H54 (cell line): ENCODE measurements around the gene ATOH8.

Experiments used
- DNase-seq: peaks from one replicate; pipeline ENCODE4 v3.0.0; 2011; ENCODE audit warnings: low spot score, mixed read lengths; ENCODE audit not compliant: insufficient read length
- FAIRE-seq: peaks from 3 replicates; lab custom pipeline; 2011; peaks lifted over from hg19 to GRCh38; lab: Jason Lieb, UNC
- POLR2A ChIP-seq: IDR thresholded peaks from 2 replicates; pipeline ENCODE4 v1.6.1; 2011; ENCODE audit warnings: low read depth, mild to moderate bottlenecking, low read length

ATOH8 gene

DNA sequence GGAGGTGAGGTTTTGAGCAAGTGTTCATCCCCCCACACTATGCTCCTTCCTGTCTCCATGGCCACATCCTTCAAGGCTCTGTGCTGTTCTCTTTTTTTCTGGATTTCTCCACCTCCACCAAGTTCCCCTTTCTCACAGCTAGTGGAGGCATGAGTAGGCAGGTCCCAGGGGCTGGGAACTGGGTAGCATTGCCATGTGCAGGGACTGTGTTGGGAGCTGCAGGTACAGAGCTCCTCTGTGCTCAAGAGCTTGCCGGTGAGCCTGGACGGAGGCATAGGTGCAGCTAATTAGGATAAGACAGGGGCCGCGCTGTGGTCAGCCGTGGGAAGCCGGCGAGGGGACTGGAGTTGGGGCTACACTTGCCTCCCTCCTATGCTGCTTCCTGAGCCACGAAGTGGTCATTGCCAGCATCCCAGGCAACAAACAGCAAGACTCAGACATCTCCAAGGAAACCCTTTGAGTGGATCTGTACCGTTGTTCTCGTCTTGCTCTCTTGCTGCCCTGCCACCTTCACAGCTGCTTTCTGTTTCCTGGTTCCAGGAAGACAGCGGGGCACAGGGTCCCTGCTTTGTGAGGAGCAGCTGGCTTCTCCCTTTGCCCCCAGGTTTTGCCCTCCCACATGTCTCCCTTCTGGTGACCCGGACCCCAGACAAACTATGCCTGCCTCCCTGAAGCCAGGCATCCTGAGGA is 36.9 kb downstream of the ATOH8 start:
- FAIRE-seq (no peak), DNase-seq (no peak)
- no peak for TF ChIP-seq POLR2A

DNA sequence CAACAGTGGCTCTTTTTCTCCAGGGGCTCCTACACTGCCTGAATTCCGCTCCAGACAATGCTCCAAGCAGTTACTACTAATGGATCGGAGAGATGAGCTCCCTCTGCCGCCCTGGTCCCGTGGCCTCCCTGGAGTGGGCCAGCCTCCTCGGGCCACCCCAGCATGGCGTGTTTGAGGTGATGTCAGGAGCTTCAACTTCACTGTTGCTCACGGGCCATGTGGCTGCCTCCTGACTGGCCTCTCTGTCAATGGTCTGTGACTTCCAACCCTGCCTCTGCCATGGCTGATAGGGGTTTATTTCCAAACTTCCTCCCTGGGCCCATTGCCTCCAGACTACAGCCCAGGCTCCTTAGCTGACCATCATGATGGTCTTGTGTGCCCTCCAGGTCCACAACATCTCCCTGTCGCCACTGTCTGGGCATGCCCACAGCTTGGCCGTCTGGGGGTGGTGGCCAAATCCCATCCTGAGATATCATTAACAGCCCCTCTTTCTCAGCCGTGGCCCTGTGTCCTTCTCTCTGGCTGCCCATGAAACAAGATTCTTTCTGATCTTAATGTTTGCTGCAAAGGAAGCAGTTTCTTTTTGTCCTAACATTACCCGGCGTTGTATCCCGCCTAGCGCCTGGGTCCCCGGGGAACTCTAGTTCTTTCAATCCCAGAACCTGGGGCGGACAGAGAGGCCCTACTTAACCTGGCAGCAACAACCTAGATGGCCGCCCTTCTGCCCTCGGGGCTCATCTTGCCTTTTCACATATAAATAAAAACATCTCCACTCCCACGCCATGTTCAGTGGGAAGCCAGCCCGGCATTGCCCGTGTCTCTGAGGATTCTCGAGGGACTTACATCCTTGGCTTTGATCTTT is 38.1 kb downstream of the ATOH8 start:
- no peak for DNase-seq
- no peak for TF ChIP-seq POLR2A
- no peak for FAIRE-seq

DNA sequence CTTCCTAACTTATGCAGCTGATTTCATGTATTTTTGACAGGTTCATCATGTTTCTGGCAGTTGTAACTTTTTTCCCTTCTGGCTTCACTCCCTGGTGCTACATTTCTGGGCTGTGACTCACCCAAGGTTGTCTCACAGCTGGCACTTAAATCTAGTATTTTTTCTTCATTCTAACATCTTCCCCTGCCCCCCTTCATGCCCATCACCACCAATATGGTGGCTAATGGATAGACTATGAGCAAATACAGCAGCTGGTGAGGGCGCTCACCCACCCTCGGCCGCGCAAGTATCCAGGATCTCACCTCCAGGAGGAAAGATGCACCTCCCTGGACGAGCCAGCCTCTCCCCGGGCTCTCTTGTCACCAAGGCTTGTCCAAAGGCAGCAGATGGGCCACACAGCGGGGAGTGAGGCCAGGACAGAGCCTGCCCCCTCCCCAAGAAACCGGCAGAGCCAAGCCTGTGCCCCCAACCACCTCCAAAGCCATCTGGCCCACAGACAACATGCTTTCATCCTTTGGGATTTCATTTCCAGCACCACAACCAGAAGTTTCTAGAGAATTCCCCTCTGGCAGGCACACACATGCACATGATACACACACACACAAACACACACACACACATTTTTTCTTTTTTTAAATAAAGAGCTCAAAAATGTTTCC is 39.1 kb downstream of the ATOH8 start:
- no peak for TF ChIP-seq POLR2A
- DNase-seq (peak; percentile 61), FAIRE-seq (peak; percentile 43)

DNA sequence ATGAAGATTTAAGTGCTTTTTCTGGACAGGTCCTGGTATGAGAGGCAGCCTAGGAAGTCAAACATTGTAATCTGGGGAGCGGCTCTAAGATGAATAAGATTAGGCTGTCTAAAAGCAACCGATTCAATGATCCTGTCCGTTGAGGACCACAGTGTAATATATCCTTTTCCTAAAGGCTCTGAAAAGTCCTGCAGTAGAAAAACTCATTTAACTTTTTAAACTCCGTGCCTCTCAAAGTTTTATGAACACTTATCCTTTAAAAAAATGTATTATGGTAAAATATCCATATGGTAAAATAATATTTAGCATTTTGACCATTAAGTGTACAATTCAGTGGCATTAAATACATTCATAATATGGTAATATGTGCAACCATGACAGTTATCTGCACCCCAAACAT is 39.8 kb downstream of the ATOH8 start:
- TF ChIP-seq POLR2A, result no peak
- DNase-seq (no peak), FAIRE-seq (no peak)

- no peak for FAIRE-seq
- DNase-seq, result no peak
- TF ChIP-seq POLR2A, result no peak
These were observed 40.2 kb downstream of the ATOH8 start for GRCh38 chr2:85794038-85794441.

DNA sequence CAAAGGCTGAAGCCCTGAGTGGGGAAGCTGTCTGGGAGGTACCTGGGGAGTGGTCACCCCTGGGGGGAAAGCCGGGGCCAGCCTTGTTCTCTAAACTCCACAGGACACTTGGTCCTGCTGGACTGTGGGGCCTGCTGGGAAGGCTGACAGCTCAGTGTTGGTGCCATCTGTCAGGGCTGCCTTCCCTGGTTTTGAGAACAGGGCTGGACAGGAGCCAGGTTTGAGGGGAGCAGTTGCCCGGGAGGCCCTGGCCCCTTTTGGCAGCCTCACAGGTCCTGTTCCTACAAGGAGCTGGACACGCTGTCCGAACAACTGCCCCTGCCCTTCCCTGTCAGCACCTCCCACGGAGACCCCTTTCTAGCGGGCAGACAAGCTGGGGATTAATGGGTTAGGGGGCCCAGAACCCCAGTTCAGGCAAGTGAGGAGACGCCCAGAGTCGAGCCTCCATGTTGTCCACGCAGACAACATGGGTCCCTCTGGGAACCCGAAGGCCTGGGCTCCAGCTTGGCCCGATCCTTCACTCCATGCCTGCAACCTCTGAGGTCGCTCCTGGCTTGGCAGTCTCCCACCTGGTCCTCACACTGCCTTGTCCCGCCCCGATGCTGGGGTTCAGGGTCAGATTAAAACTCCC is 40.8 kb downstream of the ATOH8 start:
- TF ChIP-seq POLR2A, result no peak
- DNase-seq (no peak), FAIRE-seq (no peak)

GRCh38 chr2:85795331-85796045 is 41.7 kb downstream of the ATOH8 start:
- no peak for TF ChIP-seq POLR2A
- no peak for FAIRE-seq
- DNase-seq, result no peak

DNA sequence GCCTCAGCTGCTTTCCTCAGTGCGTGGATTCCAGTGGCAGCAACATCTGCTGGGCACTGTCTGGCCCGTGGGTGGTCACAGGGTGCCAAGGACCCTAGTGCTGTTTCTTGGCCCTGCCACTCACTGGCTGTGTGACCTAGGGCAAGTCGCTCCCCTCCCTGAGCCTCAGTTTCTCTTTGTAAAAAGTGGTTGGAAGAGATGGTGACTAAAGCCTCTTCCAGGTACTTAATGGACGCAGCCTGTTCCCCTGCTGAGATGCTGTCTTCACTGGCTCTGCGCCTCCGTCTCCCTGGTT is 42.2 kb downstream of the ATOH8 start:
- no peak for TF ChIP-seq POLR2A
- FAIRE-seq (no peak), DNase-seq (no peak)

- FAIRE-seq (no peak), DNase-seq (no peak)
- TF ChIP-seq POLR2A, result no peak
These were observed 42.8 kb downstream of the ATOH8 start for GRCh38 chr2:85796341-85797262.

DNA sequence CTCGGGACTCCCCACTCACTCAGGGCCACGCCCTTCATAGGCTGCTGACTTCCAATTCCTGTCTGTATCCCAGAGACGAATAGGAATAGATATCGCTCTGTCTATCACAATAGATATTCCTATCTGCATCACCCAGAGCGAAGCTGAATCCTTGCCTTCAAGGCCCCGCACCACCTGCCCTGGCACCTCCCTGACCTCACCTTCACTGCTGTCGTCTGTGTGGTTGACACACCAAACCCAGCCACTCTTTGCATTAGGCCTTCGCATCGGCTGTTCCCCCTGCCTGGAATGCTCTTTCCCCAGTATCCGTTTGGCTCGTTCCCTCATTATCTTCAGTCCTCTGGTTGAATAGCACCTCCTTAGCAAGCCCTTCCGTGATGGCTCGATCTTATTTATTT is 43.5 kb downstream of the ATOH8 start:
- TF ChIP-seq POLR2A, result no peak
- FAIRE-seq, result no peak
- DNase-seq, result no peak

DNA sequence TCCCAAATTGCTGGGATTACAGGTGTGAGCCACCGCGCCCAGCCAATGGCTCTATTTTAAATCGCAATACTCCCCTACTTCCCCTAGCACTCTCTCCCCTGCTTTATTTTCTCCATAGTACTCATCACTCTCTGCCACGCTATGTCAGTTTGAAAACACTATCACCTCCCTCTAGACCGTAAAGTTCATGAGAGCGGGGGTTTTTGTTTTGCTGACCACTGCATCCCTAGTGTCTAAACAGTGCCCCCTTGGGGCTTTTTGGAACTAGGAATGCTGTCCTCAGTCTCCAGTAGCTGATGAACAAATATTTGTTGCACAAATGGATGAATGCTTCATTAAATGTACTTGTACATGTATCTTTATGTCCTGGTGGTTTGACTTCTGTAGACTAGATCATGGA is 44.1 kb downstream of the ATOH8 start:
- no peak for DNase-seq
- no peak for TF ChIP-seq POLR2A
- FAIRE-seq, result no peak

- no peak for FAIRE-seq
- no peak for TF ChIP-seq POLR2A
These were observed 45.6 kb downstream of the ATOH8 start for GRCh38 chr2:85799215-85799956.

More at GRCh38 chr2:85799215-85799956, 45.6 kb downstream of the ATOH8 start:
- peak; percentile 78 for DNase-seq
